Lower leg skin (tissue), 3 donors: ENCODE measurements around the gene ATP8A2.

Experiments
- POLR2A ChIP-seq, 2 donors: fragments of 450-650 bp; IDR thresholded peaks; one replicate each; pipeline ENCODE4 v1.6.1; 2016 to 2017; ENCODE audit warnings: antibody characterized with exemption in 2 of 2, mild to moderate bottlenecking in 1 of 2, moderate library complexity in 1 of 2
- TF ChIP-seq, protein P1 (sequence below), 3 donors: fragments of 450-650 bp; IDR thresholded peaks; one replicate each; pipeline ENCODE4 v1.5.1; 2016; ENCODE audit warnings: antibody characterized with exemption in 3 of 3, mild to moderate bottlenecking in 3 of 3, moderate library complexity in 2 of 3

DNA sequence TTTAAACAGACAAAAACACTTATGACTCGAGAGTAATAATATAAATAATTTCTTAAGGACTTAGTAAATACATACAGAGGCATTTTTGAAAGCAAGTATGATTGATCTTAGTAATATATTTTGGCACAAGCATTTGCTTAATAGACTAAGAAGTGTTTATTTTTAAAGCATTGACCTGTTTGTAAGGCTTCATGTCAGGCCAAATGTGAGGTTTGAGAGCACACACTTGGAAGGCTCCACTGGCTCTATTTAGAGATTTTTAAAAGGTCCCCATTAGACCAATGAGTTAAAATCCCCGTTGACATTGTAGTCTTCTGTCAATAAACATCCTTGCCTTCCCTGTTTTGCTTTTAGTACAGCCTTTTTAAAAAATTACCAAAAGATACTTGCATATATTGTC is 50.4 kb downstream of the ATP8A2 start:
- TF ChIP-seq, protein P1, sequence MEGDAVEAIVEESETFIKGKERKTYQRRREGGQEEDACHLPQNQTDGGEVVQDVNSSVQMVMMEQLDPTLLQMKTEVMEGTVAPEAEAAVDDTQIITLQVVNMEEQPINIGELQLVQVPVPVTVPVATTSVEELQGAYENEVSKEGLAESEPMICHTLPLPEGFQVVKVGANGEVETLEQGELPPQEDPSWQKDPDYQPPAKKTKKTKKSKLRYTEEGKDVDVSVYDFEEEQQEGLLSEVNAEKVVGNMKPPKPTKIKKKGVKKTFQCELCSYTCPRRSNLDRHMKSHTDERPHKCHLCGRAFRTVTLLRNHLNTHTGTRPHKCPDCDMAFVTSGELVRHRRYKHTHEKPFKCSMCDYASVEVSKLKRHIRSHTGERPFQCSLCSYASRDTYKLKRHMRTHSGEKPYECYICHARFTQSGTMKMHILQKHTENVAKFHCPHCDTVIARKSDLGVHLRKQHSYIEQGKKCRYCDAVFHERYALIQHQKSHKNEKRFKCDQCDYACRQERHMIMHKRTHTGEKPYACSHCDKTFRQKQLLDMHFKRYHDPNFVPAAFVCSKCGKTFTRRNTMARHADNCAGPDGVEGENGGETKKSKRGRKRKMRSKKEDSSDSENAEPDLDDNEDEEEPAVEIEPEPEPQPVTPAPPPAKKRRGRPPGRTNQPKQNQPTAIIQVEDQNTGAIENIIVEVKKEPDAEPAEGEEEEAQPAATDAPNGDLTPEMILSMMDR (IDR thresholded peaks at IDR 0.05): no peak
- TF ChIP-seq POLR2A (IDR thresholded peaks at IDR 0.05): no peak
